Vagina (tissue), 2 donors: ENCODE measurements around the gene LAMTOR1. TPM values are rescaled to one million over a fixed set of nuclear protein-coding genes. Genes with fewer than 3 reads are reported as not detected.

Experiments used
- DNase-seq, 2 donors: peaks; one replicate each; pipeline ENCODE4 v3.0.0-alpha.2; 2017; ENCODE audit errors: extremely low spot score in 2 of 2
- H3K27ac ChIP-seq: fragments of 200-600 bp; sonication (generic); one replicate; pipeline ENCODE4 v1.5.1; 2019
- H3K27me3 ChIP-seq: fragments of 200-600 bp; sonication (generic); one replicate; pipeline ENCODE4 v1.5.1; 2019
- H3K36me3 ChIP-seq, 2 donors: fragments of 200-600 bp; sonication (generic); one replicate each; pipeline ENCODE4 v1.5.1; 2017 to 2019
- H3K4me1 ChIP-seq: fragments of 200-600 bp; sonication (generic); one replicate; pipeline ENCODE4 v1.5.1; 2019
- H3K4me3 ChIP-seq, 2 donors: fragments of 200-600 bp; sonication (generic); 1 replicate in 1 of 2; 2 replicates in 1 of 2; pipeline ENCODE4 v1.5.1; 2016 to 2019
- H3K9me3 ChIP-seq: fragments of 200-600 bp; sonication (generic); one replicate; pipeline ENCODE4 v1.5.1; 2019
- POLR2A ChIP-seq, 2 donors: fragments of 450-650 bp; IDR thresholded peaks; one replicate each; pipeline ENCODE4 v1.6.1; 2017; ENCODE audit warnings: antibody characterized with exemption in 2 of 2, mild to moderate bottlenecking in 2 of 2, moderate library complexity in 2 of 2
- POLR2AphosphoS5 ChIP-seq, 2 donors: sonication (generic); formaldehyde crosslinking; IDR thresholded peaks; one replicate each; pipeline ENCODE4 v1.9.0; 2017; ENCODE audit warnings: antibody characterized with exemption in 2 of 2, mild to moderate bottlenecking in 2 of 2, low read depth in 1 of 2; ENCODE audit not compliant: insufficient read depth in 1 of 2
- intact Hi-C: fragments of 100-400 bp; cut with DNase I; formaldehyde crosslinking; loops from one replicate; pipeline ENCODE4 v1.15.1; 2023
- total RNA-seq: library from RNA; depleted of rRNA; stranded (reverse); fragments of >200 nt; gene quantifications from one replicate; pipeline ENCODE4 v1.2.3, GENCODE V29; 2016
- TF ChIP-seq, protein P1 (sequence below), 3 experiments: fragments of 450-650 bp in 2 of 3; fragments of 200-600 bp in 1 of 3; sonication (generic) in 1 of 3; IDR thresholded peaks; one replicate each; pipeline ENCODE4 v1.5.1; 2017 to 2019; ENCODE audit warnings: antibody characterized with exemption in 3 of 3, mild to moderate bottlenecking in 2 of 3, moderate library complexity in 2 of 3

The LAMTOR1 gene
- total RNA-seq, 1 donor from 2014 or later, result 87.4 TPM

- TF ChIP-seq, protein P1, sequence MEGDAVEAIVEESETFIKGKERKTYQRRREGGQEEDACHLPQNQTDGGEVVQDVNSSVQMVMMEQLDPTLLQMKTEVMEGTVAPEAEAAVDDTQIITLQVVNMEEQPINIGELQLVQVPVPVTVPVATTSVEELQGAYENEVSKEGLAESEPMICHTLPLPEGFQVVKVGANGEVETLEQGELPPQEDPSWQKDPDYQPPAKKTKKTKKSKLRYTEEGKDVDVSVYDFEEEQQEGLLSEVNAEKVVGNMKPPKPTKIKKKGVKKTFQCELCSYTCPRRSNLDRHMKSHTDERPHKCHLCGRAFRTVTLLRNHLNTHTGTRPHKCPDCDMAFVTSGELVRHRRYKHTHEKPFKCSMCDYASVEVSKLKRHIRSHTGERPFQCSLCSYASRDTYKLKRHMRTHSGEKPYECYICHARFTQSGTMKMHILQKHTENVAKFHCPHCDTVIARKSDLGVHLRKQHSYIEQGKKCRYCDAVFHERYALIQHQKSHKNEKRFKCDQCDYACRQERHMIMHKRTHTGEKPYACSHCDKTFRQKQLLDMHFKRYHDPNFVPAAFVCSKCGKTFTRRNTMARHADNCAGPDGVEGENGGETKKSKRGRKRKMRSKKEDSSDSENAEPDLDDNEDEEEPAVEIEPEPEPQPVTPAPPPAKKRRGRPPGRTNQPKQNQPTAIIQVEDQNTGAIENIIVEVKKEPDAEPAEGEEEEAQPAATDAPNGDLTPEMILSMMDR (IDR thresholded peaks at IDR 0.05), result no peak
- TF ChIP-seq POLR2A (IDR thresholded peaks at IDR 0.05) (no peak), POLR2AphosphoS5 (IDR thresholded peaks at IDR 0.05; ENCODE audit: insufficient read depth in 1 of 2, low read depth in 1 of 2) (no peak)
- no peaks in the 10 kb centered on the region for H3K9me3 ChIP-seq
- H3K27ac ChIP-seq, result no peak overlapping the region
- DNase-seq, result no peak
- no peak overlapping the region for H3K4me3 ChIP-seq
- H3K36me3 ChIP-seq, result no peaks in the 10 kb centered on the region
- intact Hi-C loops, result no loop called here
- no peaks in the 10 kb centered on the region for H3K4me1 ChIP-seq
- H3K27me3 ChIP-seq, result no peaks in the 10 kb centered on the region
Measured at GRCh38 chr11:72119198-72119597, 16.1 kb upstream of the LAMTOR1 start.

DNA sequence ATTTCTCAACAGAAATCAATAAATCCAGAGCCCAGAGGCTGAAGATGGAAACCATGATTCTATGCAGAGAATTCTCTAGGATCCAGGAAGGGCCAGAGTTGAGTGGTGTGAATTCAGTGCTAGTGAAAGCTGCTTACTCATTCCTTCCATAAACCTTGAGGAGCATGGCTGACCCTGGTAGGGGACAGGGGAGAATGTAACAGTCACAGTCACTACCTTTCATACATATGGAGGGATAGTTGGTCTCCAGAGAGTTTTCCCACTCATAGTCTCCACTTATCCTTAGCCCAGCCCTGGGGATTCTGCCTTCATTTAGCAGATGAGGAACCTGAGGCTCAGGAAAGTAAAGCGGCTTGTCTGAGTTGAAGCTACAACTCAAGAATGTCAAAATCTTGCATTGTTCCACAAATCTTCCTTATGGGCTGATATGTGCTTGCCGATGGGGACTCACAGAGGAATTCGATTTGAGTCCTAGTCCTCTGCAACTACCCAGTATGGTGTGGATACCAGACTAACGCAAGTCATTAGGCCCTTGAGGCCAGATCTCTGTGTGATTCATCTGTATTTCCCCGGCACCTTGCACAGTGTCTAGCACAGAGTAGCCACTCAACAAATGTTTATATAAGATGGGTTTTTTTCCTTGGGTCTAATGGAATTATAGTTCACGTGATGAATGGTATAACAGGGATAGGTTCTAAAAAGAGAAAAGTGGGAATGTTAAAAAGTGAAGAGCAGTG lies 13.1 kb upstream of the LAMTOR1 start:
- H3K4me3 ChIP-seq, result no peak overlapping the region
- H3K4me1 ChIP-seq, result peaks cover 16% of the 10 kb centered on the region
- no peak for DNase-seq
- H3K27me3 ChIP-seq, result no peaks in the 10 kb centered on the region
- TF ChIP-seq POLR2AphosphoS5 (IDR thresholded peaks at IDR 0.05; ENCODE audit: insufficient read depth in 1 of 2, low read depth in 1 of 2), result no peak
- TF ChIP-seq POLR2A (IDR thresholded peaks at IDR 0.05), result no peak
- TF ChIP-seq, protein P1 (IDR thresholded peaks at IDR 0.05), result no peak
- intact Hi-C loops, result no loop called here
- no peaks in the 10 kb centered on the region for H3K36me3 ChIP-seq
- H3K9me3 ChIP-seq, result no peaks in the 10 kb centered on the region
- no peak overlapping the region for H3K27ac ChIP-seq

DNA sequence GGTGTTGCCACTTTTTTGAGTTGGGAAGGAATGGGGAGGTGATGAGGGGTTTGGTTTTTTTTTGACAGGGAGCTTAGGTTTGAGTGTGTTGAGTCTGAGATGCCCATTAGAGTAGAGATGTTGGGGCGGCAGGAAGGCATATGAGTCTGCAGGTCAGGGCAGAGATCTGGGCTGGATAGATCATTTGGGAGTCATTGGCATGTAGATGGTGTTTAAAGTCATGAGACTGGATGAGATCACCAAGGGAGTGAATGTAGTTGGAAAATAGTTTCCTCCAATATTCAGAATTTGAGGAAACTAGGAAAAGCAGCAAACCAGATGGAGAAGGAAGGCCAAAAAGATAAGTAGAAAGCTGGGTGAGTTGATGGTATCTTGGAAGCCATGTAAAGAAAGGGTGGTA lies 11.5 kb upstream of the LAMTOR1 start:
- no peak for DNase-seq
- TF ChIP-seq, protein P1 (IDR thresholded peaks at IDR 0.05), result no peak
- TF ChIP-seq POLR2A (IDR thresholded peaks at IDR 0.05), result no peak
- TF ChIP-seq POLR2AphosphoS5 (IDR thresholded peaks at IDR 0.05; ENCODE audit: insufficient read depth in 1 of 2, low read depth in 1 of 2), result no peak
- Histone ChIP-seq H3K9me3 (no peaks in the 10 kb centered on the region), H3K4me3 (no peak overlapping the region), H3K36me3 (no peaks in the 10 kb centered on the region), H3K4me1 (peaks cover 21% of the 10 kb centered on the region), H3K27ac (no peak overlapping the region), H3K27me3 (no peaks in the 10 kb centered on the region)
- intact Hi-C loops, result no loop called here

DNA sequence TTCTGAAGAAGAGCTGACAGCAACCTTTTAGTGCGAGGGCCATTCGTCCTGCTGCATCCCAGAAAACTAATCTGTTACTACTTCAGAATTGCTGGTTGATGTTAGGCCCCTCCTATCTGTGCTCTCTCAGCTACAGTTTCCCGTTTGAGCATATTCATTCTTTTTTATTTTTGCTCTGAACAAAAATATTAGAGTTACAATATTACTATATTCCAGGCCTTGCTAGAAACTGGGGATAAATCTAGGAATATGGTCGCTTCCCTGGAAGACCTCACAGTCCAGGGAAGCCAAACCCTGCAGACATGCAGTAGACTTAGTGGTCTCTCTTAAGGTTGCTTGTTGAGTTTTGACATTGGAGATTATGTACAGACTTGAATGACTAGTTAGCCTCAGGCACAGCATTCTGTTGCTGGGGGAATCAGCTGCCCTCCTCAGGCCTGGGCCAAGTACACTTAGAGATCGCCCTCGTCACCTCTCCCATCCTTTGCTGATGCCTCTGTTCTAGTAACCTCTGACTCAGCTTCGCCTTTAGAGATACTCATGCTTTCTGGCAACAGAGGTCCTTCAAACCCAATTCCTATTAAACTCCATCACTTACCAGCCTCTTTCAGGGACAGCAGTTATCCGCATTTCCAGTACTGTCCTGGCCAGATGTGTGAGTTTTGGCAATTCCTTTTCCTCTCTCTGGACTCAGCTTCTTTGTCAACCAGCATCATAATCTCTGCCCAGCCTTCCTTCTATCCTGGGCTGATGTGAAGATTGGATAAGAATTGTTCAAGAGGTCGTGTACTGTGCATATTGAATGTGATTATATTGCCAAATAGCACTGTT lies 10.1 kb upstream of the LAMTOR1 start:
- TF ChIP-seq POLR2A (IDR thresholded peaks at IDR 0.05) (no peak), POLR2AphosphoS5 (IDR thresholded peaks at IDR 0.05; ENCODE audit: insufficient read depth in 1 of 2, low read depth in 1 of 2) (peak in 1 of 2 donors; percentile 26)

DNA sequence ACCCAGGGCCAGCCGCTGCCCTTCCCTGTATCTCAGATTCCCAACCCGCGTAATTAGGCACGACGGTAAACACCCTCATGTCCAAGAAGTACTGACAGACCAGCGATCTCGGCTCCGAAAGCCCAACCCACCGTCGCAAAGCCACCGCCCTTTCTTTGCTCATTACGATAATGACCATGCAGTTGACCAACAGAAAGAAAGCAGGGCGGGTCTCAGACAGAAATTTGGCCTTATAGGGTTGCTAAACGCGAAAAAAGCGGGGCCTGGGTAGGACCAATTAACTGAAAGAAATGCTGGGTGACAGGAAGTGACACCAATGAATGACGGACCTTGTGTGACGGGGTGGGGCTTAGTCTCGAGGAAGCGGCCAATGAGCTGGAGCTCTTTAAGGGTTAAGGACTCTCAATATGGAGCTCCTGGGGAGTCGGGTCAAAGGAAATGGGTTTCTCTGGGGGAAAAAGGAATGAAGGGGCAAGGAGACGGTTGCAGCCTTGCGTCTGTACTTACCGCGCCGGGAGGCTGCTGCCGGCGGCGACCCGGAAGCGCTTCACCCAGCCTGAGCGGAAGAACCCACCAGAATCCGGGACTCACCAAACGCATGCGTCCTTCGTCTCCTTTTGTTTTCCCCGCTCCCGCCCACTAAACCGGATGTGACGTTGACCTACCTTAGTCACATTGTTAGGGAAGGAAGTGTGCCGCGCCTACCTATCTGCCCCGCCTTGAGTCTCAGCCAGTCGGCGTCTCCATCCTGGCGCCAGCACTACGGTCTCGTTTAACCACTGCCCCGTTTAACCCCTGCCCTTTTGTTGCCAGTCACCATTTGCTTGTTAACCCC lies 9.3 kb upstream of the LAMTOR1 start, which contains the start of gene ANAPC15:
TSS of gene ANAPC15 (minus strand) at position 553 of the 835 bp plus-strand sequence. CDS start 1,419 bp downstream, outside the sequence.
- H3K27me3 ChIP-seq, result no peaks in the 10 kb centered on the region
- peaks cover 21% of the 10 kb centered on the region for H3K4me1 ChIP-seq
- DNase-seq, result peak; percentile 98 to 100

More for the DNA sequence above, 10.1 kb upstream of the LAMTOR1 start:
- Histone ChIP-seq H3K36me3 (peaks cover 0 to 5% of the 10 kb centered on the region in 2 donors), H3K9me3 (no peaks in the 10 kb centered on the region), H3K4me3 (peak overlapping the region; percentile 47 to 58), H3K27ac (peak overlapping the region; percentile 97), H3K4me1 (peaks cover 21% of the 10 kb centered on the region), H3K27me3 (no peaks in the 10 kb centered on the region)
- DNase-seq, result no peak
- intact Hi-C loops, result no loop called here

More for the DNA sequence above, 9.3 kb upstream of the LAMTOR1 start, which contains the start of gene ANAPC15:
- TF ChIP-seq POLR2AphosphoS5 (IDR thresholded peaks at IDR 0.05; ENCODE audit: insufficient read depth in 1 of 2, low read depth in 1 of 2) (peak; percentile 88 to 93), POLR2A (IDR thresholded peaks at IDR 0.05) (peak; percentile 94 to 95)
- TF ChIP-seq, protein P1 (IDR thresholded peaks at IDR 0.05), result peak in 1 of 3 experiments; percentile 4
- Histone ChIP-seq H3K9me3 (no peaks in the 10 kb centered on the region), H3K4me3 (peak within 1 kb of the TSS; percentile 47 to 58), H3K36me3 (peaks cover 0 to 6% of the 10 kb centered on the region in 2 donors), H3K27ac (peak within 1 kb of the TSS; percentile 97)
- intact Hi-C loops, result no loop called here
